NT2/D1 (cell line): Measurements from ENCODE around the gene RAP1GAP.

Experiments used
- SUZ12 ChIP-seq: IDR thresholded peaks from 2 replicates; pipeline ENCODE4 v1.6.1; 2011; ENCODE audit not compliant: insufficient read length, insufficient read depth; ENCODE audit errors: extremely low read depth
- YY1 ChIP-seq: IDR thresholded peaks from 2 replicates; pipeline ENCODE4 v1.6.1; 2011; ENCODE audit not compliant: insufficient read length, insufficient read depth
- ZNF274 ChIP-seq: IDR thresholded peaks from 2 replicates; pipeline ENCODE4 v1.6.1; 2011; ENCODE audit warnings: mild to moderate bottlenecking, low read depth, low read length

DNA sequence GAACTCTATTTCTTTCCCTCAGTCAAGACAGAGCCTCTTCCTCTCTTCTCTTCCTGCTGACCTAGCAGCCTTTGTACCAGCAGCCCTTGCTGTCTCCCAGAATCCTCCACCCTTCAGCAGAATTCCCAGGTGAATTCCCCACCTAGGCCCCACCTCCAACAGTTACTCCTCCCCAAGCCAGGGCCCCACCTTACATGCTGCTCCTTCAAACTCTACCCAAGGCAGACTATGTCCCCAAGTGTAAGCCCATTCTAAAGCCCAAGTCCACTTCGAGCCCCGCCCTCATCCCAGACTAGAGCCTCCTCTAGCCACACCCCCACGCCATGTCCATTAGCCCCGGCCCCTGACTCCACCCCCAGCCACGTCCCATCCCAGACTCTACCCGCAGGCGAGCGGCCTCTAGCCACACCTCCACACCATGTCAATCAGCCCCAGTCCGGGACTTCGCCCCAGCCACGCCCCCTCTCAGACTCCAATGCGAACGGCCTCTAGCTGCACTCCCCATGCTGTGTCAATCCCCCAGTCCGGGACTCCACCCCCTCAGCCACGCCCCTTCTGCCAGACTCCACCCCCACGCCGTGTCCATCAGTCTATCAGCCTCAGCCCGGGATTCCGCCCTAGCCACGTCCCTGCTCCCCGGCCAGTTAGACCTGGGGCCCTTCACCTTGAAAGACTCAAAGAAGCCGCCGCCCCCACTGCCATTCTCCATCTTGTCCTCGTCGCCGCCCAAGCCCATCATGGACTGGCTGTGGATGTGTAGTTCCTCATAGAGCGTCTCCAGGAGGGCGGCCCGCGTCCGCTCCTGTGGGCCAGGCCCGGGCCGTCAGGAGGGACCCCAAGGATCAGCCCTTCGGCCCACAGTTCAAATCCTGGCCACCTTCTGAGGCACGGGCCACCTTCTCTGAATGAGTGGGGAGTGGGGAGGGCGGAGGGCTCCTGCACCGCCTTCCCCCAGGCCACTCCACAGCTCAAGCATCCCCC lies 61.3 kb downstream of the RAP1GAP start:
- TF ChIP-seq ZNF274 = no peak
- TF ChIP-seq YY1 = no peak
- no peak for TF ChIP-seq SUZ12
